Heart right ventricle (tissue), 16 donors: ENCODE data around the gene KPNA1. TPM values are rescaled to one million over a fixed set of nuclear protein-coding genes. Genes with fewer than 3 reads are reported as not detected.

Source experiments
- ATAC-seq, 8 donors: fragments of 200-7000 bp; cut with Tn5 transposase; one replicate each; pipeline ENCODE4 v1.9.1; 2020; ENCODE audit warnings: mild to moderate bottlenecking in 8 of 8, moderate library complexity in 8 of 8, moderate number of reproducible peaks in 1 of 8
- DNase-seq, 2 donors: peaks; one replicate each; pipeline ENCODE4 v3.0.0-alpha.2; 2020
- H3K27ac ChIP-seq, 10 donors: fragments of 200-600 bp; sonication (generic) in 2 of 10; one replicate each; pipeline versions ENCODE4 v1.5.0 to v1.8.0; 2020 to 2022; ENCODE audit warnings: mild to moderate bottlenecking in 3 of 10
- H3K27me3 ChIP-seq, 7 donors: fragments of 200-600 bp; one replicate each; pipeline ENCODE4 v1.8.0; 2021 to 2022; ENCODE audit warnings: mild to moderate bottlenecking in 2 of 7
- H3K36me3 ChIP-seq, 9 donors: fragments of 200-600 bp; sonication (generic) in 1 of 9; one replicate each; pipeline versions ENCODE4 v1.5.0 to v1.8.0; 2020 to 2022; ENCODE audit warnings: mild to moderate bottlenecking in 2 of 9
- H3K4me1 ChIP-seq, 9 donors: fragments of 200-600 bp; sonication (generic) in 1 of 9; one replicate each; pipeline versions ENCODE4 v1.5.0 to v1.8.0; 2020 to 2022; ENCODE audit warnings: mild to moderate bottlenecking in 4 of 9
- H3K4me3 ChIP-seq, 10 donors: fragments of 200-600 bp; sonication (generic) in 2 of 10; one replicate each; pipeline versions ENCODE4 v1.5.0 to v1.8.0; 2020 to 2022; ENCODE audit warnings: mild to moderate bottlenecking in 7 of 10, moderate library complexity in 2 of 10
- H3K9me3 ChIP-seq, 11 donors: fragments of 200-600 bp in 10 of 11; sonication (generic) in 2 of 11; one replicate each; pipeline versions ENCODE4 v1.5.0 to v1.8.0; 2013 to 2022; ENCODE audit warnings: mild to moderate bottlenecking in 2 of 11, control low read depth in 1 of 11, moderate library complexity in 1 of 11
- CTCF ChIP-seq, 9 donors: fragments of 200-600 bp; sonication (generic) in 2 of 9; IDR thresholded peaks; one replicate each; pipeline versions ENCODE4 v1.5.0 to v1.8.0; 2021 to 2022; ENCODE audit warnings: antibody characterized with exemption in 9 of 9, mild to moderate bottlenecking in 5 of 9, moderate library complexity in 1 of 9
- WGBS, 2 donors: extraction: QIAGEN DNeasy Blood & Tissue Kit; methylation state at CpG; one replicate each; pipeline ENCODE4 v1.1.7; 2013; ENCODE audit warnings: inconsistent platforms in 1 of 2; 5-methylcytosine and 5-hydroxymethylcytosine counted together
- intact Hi-C, 10 donors: fragments of 100-400 bp; cut with DNase I; formaldehyde crosslinking; loops; one replicate each; pipeline versions ENCODE4 v1.11.1 to v1.14.2; 2022
- polyA plus RNA-seq, 2 donors: library from polyadenylated mRNA; stranded (reverse); fragments of 200-250 nt; gene quantifications; one replicate each; pipeline ENCODE4 v1.2.3, GENCODE V29; 2013
- total RNA-seq, 10 donors: library from RNA; stranded (reverse); fragmentation: NEBNext Ultra II Directional in 3 of 10; extraction: Animal tissue kit (Norgen Biotek cat#: 25700) in 3 of 10; gene quantifications; one replicate each; pipeline versions ENCODE4 v1.2.1 to v1.2.4, GENCODE V29; 2021 to 2023
- donor health status: Arrhythmogenic right ventricular cardiomyopathy.
- donor health status: ischemic (EF 13 %, LVEDD 7.1; RV severe dilation, severe dysfunction).
- donor health status: healthy with polysubstance abuse.
- donor health status: DM: no; HTN: yes; CAD: no.
- donor health status: DM: no; HTN: no; CAD: no.
- donor health status: ischemic (EF 25% LVEDD 6.9; RV normal size, moderate dysfunction).
- donor health status: ischemic (EF 25% LVEDD 5.7; RV mildly dilated, moderate dysfunction).
- donor health status: healthy.
- donor health status: DM: yes; HTN: yes; CAD: no.
- donor health status: Ischemic cardiomyopathy.
- donor health status: ischemic (EF 35%, LVEDD 5.7; RV mildly dilated, moderate dysfunction).
- donor health status: nonischemic (EF 11% LVEDD 7.7; RV severe dilation, severe dysfunction).
- donor health status: DM: yes; HTN: yes; CAD: no.
- donor health status: PGD.
- donor health status: ischemic (EF 29% LVEDD 5.4; RV normal size, mild dysfunction).
- donor health status: nonischemic (EF 23%, LVEDD 6.1; RV moderate dilation, normal function).

KPNA1 gene
- total and polyA plus RNA-seq, 12 donors, result 14.5 to 121 (median 84.1) TPM

DNA sequence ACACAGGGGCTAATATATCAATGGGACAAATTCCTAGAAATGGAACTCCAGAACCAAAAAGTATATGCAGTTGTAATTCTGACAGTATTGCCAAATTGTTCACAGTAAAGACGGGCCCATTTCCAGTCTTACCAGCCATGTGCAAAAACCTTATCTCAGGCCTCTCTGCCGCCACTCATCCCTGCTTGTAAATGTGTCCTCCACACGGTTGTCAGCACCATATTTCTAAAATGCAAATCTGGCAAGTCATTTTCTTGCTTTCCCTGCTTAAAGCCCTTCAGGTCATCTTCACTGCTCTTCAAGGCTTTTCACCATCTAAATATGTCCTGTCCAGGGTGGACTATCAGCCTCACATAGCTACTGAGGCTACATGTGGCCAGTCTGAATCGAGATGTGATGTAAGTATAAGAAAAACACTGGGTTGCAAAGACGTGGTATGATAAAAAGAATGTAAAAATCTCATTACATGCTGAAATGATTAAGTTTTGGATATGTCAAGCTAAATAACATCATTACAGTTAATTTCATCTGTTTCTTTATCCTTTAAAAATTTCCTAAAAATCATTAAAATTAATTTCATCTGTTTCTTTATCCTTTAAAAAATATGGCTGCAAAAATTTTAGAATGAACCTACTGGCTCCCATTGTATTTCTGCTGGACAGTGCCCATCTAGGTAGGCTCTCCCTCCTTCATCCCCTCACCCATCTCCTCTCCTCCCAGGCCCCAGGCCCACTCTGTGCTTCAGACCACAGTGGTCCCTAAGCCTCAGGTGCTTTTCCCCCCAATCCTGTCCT lies 48.4 kb upstream of the KPNA1 start:
- H3K4me3 ChIP-seq, result peak overlapping the region; percentile 58 to 96 (median 90)
- intact Hi-C loops, result loop anchor here in 2 of 10 donors (1.0 to 10.0 kb wide), 2 partner anchors 112 to 117 kb away; partner anchors contain the start of gene PARP14 (in 1 of the 2)
- WGBS, 2 donors, result 32 to 38% methylated on average over 5 of the region's 5 CpGs
- H3K27ac ChIP-seq, result peak overlapping the region; percentile 86 to 99 (median 96)
- DNase-seq (no peak), ATAC-seq (peak in 4 of 8 donors; percentile 10 to 14 (median 12))
- no peaks in the 10 kb centered on the region for H3K27me3 ChIP-seq
- peaks cover 0 to 65% (median 42%) of the 10 kb centered on the region in 9 donors for H3K4me1 ChIP-seq
- TF ChIP-seq CTCF (IDR thresholded peaks at IDR 0.05), result no peak
- peaks cover 0 to 46% (median 15%) of the 10 kb centered on the region in 9 donors for H3K36me3 ChIP-seq
- no peaks in the 10 kb centered on the region for H3K9me3 ChIP-seq

GRCh38 chr3:122560680-122561079 lies 45.9 kb upstream of the KPNA1 start:
- Histone ChIP-seq H3K9me3 (no peaks in the 10 kb centered on the region), H3K27ac (no peak overlapping the region), H3K4me1 (peaks cover 0 to 52% (median 35%) of the 10 kb centered on the region in 9 donors), H3K4me3 (no peak overlapping the region), H3K36me3 (peaks cover 0 to 46% (median 16%) of the 10 kb centered on the region in 9 donors), H3K27me3 (no peaks in the 10 kb centered on the region)
- 92 to 100% methylated on average over 1 of the region's 1 CpG for WGBS, 2 donors
- DNase-seq (peak in 1 of 2 donors; percentile 42), ATAC-seq (no peak)
- TF ChIP-seq CTCF (IDR thresholded peaks at IDR 0.05), result peak in 8 of 9 donors; percentile 13 to 71 (median 60)
- intact Hi-C loops, result loop anchor here in 5 of 10 donors (1.0 to 10.0 kb wide), 4 partner anchors 114 to 120 kb away; partner anchors contain the start of gene PARP14 (in 2 of the 5)

DNA sequence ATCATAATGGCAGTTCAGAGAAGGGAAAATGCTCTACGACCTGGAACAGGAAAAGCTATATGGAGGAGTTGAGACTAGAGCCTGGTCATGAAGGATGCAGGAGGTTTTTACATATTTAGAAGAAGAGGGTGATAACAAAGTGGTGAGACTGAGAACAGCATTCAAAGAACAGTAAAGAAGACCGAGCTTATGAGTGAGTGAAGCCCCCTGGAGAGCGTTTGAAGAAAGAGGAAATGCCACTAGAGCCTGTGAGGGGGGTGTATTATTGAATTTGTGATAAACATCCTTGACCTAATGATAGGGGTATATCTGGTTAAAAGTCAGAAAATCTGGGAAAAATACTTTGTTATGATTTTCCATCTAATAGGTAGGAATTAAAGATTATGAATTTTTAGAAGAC lies 45.2 kb upstream of the KPNA1 start:
- no peaks in the 10 kb centered on the region for H3K27me3 ChIP-seq
- 68 to 74% methylated on average over 3 of the region's 3 CpGs for WGBS, 2 donors
- no peak for DNase-seq
- H3K4me3 ChIP-seq, result no peak overlapping the region
- H3K9me3 ChIP-seq, result no peaks in the 10 kb centered on the region
- TF ChIP-seq CTCF (IDR thresholded peaks at IDR 0.05), result no peak
- H3K27ac ChIP-seq, result no peak overlapping the region
- ATAC-seq, result no peak
- intact Hi-C loops, result loop anchor here in 7 of 10 donors (1.0 to 10.0 kb wide), 6 partner anchors 115 to 121 kb away; partner anchors contain the start of gene PARP14 (in 2 of the 7)
- H3K36me3 ChIP-seq, result peaks cover 0 to 53% (median 20%) of the 10 kb centered on the region in 9 donors
- H3K4me1 ChIP-seq, result peaks cover 0 to 52% (median 35%) of the 10 kb centered on the region in 9 donors

- Histone ChIP-seq H3K4me1 (peaks cover 0 to 57% (median 35%) of the 10 kb centered on the region in 9 donors), H3K36me3 (peaks cover 0 to 66% (median 20%) of the 10 kb centered on the region in 9 donors), H3K27ac (no peak overlapping the region), H3K9me3 (no peaks in the 10 kb centered on the region), H3K27me3 (no peaks in the 10 kb centered on the region), H3K4me3 (no peak overlapping the region)
- 86 to 87% methylated on average over 6 of the region's 6 CpGs for WGBS, 2 donors
- intact Hi-C loops, result loop anchor here in 2 of 10 donors (2.0 to 5.0 kb wide), 2 partner anchors 118 to 119 kb away; no protein-coding TSS in a partner anchor
- DNase-seq (no peak), ATAC-seq (no peak)
- no peak for TF ChIP-seq CTCF (IDR thresholded peaks at IDR 0.05)
Observed at GRCh38 chr3:122558605-122559004, 43.9 kb upstream of the KPNA1 start.
